Measurements from ENCODE around the gene TFF1.

DNA sequence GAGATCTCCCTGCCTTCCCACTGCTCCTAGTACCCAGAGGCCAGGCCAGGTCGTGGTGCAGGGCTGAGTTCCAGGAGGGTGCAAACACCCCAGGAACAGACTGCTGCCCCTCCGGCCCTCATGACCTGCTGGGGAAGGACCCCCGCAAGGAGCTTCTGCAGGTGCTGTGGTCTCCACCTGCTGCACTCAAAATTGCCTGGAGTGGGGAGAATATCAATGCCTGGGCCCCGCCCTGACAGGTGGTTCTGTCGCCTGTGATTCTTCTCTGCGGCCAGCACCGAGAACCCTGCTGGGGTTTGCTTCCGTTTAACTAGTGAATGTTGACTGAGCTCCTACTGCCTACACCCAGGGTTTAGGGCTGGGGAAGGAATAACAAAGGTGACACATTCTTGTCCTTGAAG, 49.0 kb downstream of the TFF1 start:
- TF ChIP-seq, protein P1, sequence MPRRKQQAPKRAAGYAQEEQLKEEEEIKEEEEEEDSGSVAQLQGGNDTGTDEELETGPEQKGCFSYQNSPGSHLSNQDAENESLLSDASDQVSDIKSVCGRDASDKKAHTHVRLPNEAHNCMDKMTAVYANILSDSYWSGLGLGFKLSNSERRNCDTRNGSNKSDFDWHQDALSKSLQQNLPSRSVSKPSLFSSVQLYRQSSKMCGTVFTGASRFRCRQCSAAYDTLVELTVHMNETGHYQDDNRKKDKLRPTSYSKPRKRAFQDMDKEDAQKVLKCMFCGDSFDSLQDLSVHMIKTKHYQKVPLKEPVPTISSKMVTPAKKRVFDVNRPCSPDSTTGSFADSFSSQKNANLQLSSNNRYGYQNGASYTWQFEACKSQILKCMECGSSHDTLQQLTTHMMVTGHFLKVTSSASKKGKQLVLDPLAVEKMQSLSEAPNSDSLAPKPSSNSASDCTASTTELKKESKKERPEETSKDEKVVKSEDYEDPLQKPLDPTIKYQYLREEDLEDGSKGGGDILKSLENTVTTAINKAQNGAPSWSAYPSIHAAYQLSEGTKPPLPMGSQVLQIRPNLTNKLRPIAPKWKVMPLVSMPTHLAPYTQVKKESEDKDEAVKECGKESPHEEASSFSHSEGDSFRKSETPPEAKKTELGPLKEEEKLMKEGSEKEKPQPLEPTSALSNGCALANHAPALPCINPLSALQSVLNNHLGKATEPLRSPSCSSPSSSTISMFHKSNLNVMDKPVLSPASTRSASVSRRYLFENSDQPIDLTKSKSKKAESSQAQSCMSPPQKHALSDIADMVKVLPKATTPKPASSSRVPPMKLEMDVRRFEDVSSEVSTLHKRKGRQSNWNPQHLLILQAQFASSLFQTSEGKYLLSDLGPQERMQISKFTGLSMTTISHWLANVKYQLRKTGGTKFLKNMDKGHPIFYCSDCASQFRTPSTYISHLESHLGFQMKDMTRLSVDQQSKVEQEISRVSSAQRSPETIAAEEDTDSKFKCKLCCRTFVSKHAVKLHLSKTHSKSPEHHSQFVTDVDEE (CRISPR knock-in tag; IDR thresholded peaks at IDR 0.05) = no peak
- TF ChIP-seq ZC3H10 (CRISPR knock-in tag; IDR thresholded peaks at IDR 0.05) (no peak), ZFP30 (CRISPR knock-in tag; IDR thresholded peaks at IDR 0.05) (no peak), ZNF70 (CRISPR knock-in tag; IDR thresholded peaks at IDR 0.05) (no peak), CSDC2 (CRISPR knock-in tag; IDR thresholded peaks at IDR 0.05) (no peak), ZFP3 (CRISPR knock-in tag; IDR thresholded peaks at IDR 0.05) (no peak), ARNTL (CRISPR knock-in tag; IDR thresholded peaks at IDR 0.05; ENCODE audit: borderline replicate concordance, low read depth) (no peak), TCF4 (CRISPR knock-in tag; IDR thresholded peaks at IDR 0.05; ENCODE audit: borderline replicate concordance) (no peak)
- TF ChIP-seq, protein P2, sequence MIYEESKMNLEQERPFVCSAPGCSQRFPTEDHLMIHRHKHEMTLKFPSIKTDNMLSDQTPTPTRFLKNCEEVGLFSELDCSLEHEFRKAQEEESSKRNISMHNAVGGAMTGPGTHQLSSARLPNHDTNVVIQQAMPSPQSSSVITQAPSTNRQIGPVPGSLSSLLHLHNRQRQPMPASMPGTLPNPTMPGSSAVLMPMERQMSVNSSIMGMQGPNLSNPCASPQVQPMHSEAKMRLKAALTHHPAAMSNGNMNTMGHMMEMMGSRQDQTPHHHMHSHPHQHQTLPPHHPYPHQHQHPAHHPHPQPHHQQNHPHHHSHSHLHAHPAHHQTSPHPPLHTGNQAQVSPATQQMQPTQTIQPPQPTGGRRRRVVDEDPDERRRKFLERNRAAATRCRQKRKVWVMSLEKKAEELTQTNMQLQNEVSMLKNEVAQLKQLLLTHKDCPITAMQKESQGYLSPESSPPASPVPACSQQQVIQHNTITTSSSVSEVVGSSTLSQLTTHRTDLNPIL (CRISPR knock-in tag; IDR thresholded peaks at IDR 0.05; ENCODE audit: low read depth) = no peak
- TF ChIP-seq, protein P3, sequence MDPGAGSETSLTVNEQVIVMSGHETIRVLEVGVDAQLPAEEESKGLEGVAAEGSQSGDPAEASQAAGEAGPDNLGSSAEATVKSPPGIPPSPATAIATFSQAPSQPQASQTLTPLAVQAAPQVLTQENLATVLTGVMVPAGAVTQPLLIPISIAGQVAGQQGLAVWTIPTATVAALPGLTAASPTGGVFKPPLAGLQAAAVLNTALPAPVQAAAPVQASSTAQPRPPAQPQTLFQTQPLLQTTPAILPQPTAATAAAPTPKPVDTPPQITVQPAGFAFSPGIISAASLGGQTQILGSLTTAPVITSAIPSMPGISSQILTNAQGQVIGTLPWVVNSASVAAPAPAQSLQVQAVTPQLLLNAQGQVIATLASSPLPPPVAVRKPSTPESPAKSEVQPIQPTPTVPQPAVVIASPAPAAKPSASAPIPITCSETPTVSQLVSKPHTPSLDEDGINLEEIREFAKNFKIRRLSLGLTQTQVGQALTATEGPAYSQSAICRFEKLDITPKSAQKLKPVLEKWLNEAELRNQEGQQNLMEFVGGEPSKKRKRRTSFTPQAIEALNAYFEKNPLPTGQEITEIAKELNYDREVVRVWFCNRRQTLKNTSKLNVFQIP (CRISPR knock-in tag; IDR thresholded peaks at IDR 0.05; ENCODE audit: borderline replicate concordance, low read depth) = no peak

All from SK-N-SH treated with all-trans-retinoic acid at 6 μM for 48 hours (cell line).